ENCODE data around the gene FUT7.
A peak's percentile ranks its signal among the peaks of the same experiment; 100 is the strongest.
"Not testable (repeated sequence)": the region's sequence is repeated elsewhere in the genome, so short reads cannot be mapped to it uniquely, and the experiment has no call there.

Gene FUT7

GRCh38 chr9:137006116-137007003 is 25.5 kb downstream of the FUT7 start:
- no peak for DNase-seq (ENCODE audit: extremely low read depth in 1 of 2, low read depth in 1 of 2)

GRCh38 chr9:137004285-137004684 is 27.6 kb downstream of the FUT7 start:
- not testable (repeated sequence) for DNase-seq (ENCODE audit: extremely low read depth in 1 of 2, low read depth in 1 of 2)

- DNase-seq (ENCODE audit: extremely low read depth in 1 of 2, low read depth in 1 of 2) = no peak
Observed at GRCh38 chr9:137002646-137003041, 29.2 kb downstream of the FUT7 start.

- no peak for DNase-seq (ENCODE audit: extremely low read depth in 1 of 2, low read depth in 1 of 2)
Observed at GRCh38 chr9:137001857-137002645, 29.8 kb downstream of the FUT7 start.

- DNase-seq (ENCODE audit: extremely low read depth in 1 of 2, low read depth in 1 of 2) = peak in 1 of 2 donors; percentile 42
Observed at GRCh38 chr9:137000177-137000930, 31.5 kb downstream of the FUT7 start.

GRCh38 chr9:136997830-136998234 is 34.1 kb downstream of the FUT7 start:
- DNase-seq (ENCODE audit: extremely low read depth in 1 of 2, low read depth in 1 of 2) = no peak

GRCh38 chr9:136997371-136997770 is 34.5 kb downstream of the FUT7 start:
- no peak for DNase-seq (ENCODE audit: extremely low read depth in 1 of 2, low read depth in 1 of 2)

- no peak for DNase-seq (ENCODE audit: extremely low read depth in 1 of 2, low read depth in 1 of 2)
Observed at GRCh38 chr9:136996361-136997292, 35.3 kb downstream of the FUT7 start, which contains the start of gene CLIC3. Gene CLIC3 (minus strand): TSS chr9:136996568. CDS start chr9:136996543, 25 bp downstream.

GRCh38 chr9:136995772-136996311 is 36.0 kb downstream of the FUT7 start:
- no peak for DNase-seq (ENCODE audit: extremely low read depth in 1 of 2, low read depth in 1 of 2)

- no peak for DNase-seq (ENCODE audit: extremely low read depth in 1 of 2, low read depth in 1 of 2)
Observed at GRCh38 chr9:136995362-136995761, 36.5 kb downstream of the FUT7 start.

- DNase-seq (ENCODE audit: extremely low read depth in 1 of 2, low read depth in 1 of 2) = no peak
Observed at GRCh38 chr9:136994888-136995230, 37.0 kb downstream of the FUT7 start.

- no peak for DNase-seq (ENCODE audit: extremely low read depth in 1 of 2, low read depth in 1 of 2)
Observed at GRCh38 chr9:136994180-136994887, 37.6 kb downstream of the FUT7 start.

- DNase-seq (ENCODE audit: extremely low read depth in 1 of 2, low read depth in 1 of 2) = no peak
Observed at GRCh38 chr9:136992819-136993369, 39.0 kb downstream of the FUT7 start.

- DNase-seq (ENCODE audit: extremely low read depth in 1 of 2, low read depth in 1 of 2) = peak; percentile 86
Observed at GRCh38 chr9:136991993-136992818, 39.7 kb downstream of the FUT7 start, which contains the start of gene PAXX. Gene PAXX (plus strand): TSS chr9:136992422. CDS start chr9:136992444, 22 bp downstream.

GRCh38 chr9:136990242-136990911 is 41.5 kb downstream of the FUT7 start:
- no peak for DNase-seq (ENCODE audit: extremely low read depth in 1 of 2, low read depth in 1 of 2)

- DNase-seq (ENCODE audit: extremely low read depth in 1 of 2, low read depth in 1 of 2) = no peak
Observed at GRCh38 chr9:136988872-136989271, 43.0 kb downstream of the FUT7 start.

GRCh38 chr9:136985853-136986252 is 46.0 kb downstream of the FUT7 start:
- no peak for DNase-seq (ENCODE audit: extremely low read depth in 1 of 2, low read depth in 1 of 2)
